HFF-Myc (cell line): ENCODE data around the gene CMC1.

Experiments
- DNase-seq: peaks from one replicate; pipeline ENCODE4 v3.0.0-alpha.2; 2011; ENCODE audit warnings: low read depth; ENCODE audit errors: extremely low read depth
- H3K4me3 ChIP-seq: replicated peaks from 2 replicates; pipeline ENCODE4 v1.5.1; 2011; ENCODE audit warnings: low read depth, mild to moderate bottlenecking, control low read depth, low read length
- TF ChIP-seq, protein P1 (sequence below): IDR thresholded peaks from 2 replicates; pipeline ENCODE4 v1.5.1; 2012; ENCODE audit warnings: mild to moderate bottlenecking, low read depth, low read length, control low read depth; ENCODE audit errors: missing control alignments

CMC1 gene

DNA sequence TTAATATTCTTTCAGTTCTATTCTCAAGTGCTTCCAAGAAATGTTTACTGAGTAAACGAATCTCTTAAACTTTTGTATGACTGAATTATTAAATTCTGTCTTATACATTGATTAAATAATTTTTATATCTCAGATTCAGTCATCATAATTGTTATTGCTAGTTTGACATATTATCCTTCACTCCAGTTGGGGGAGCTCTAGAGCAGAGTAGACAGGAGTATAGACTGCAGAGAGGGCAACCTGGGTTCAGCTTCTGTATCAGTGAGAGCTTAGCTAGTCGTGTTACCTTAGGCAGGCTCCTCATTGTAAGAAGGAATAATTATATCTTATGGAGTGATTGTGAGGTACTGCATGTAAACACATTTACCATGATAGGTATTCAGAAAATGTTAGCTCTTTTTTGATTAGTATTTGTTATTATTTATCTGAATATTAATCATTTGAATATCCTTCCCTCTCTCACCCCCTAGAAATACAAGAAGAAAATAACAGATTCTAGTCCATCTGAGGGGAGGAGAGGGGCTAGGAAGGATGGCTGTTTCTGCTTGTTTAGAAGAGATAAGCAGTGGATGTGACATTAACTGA, 76.1 kb downstream of the CMC1 start:
- no peak for DNase-seq
- TF ChIP-seq, protein P1, sequence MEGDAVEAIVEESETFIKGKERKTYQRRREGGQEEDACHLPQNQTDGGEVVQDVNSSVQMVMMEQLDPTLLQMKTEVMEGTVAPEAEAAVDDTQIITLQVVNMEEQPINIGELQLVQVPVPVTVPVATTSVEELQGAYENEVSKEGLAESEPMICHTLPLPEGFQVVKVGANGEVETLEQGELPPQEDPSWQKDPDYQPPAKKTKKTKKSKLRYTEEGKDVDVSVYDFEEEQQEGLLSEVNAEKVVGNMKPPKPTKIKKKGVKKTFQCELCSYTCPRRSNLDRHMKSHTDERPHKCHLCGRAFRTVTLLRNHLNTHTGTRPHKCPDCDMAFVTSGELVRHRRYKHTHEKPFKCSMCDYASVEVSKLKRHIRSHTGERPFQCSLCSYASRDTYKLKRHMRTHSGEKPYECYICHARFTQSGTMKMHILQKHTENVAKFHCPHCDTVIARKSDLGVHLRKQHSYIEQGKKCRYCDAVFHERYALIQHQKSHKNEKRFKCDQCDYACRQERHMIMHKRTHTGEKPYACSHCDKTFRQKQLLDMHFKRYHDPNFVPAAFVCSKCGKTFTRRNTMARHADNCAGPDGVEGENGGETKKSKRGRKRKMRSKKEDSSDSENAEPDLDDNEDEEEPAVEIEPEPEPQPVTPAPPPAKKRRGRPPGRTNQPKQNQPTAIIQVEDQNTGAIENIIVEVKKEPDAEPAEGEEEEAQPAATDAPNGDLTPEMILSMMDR, result peak; percentile 55

DNA sequence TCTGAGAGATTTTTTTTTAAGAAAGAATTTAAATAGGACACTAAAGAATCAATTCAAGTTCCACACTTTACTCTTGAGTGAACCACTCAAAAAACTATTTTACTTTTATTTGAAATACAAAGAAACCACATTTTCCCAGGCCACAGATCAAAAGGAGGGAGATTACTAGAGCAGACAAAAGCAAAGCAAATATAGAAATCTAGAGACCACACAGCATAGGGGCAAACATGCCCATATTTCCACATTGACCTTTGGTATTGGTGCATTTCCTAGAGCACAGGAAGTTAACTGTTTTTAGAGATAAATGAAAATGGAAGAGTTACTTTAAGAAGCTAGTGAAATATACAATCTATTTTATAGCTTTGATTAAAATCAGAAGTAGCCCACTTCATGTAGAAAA, 79.6 kb downstream of the CMC1 start:
- H3K4me3 ChIP-seq, result no peak overlapping the region
- TF ChIP-seq, protein P1, result no peak
- DNase-seq, result no peak

More for the DNA sequence above, 76.1 kb downstream of the CMC1 start:
- no peak overlapping the region for H3K4me3 ChIP-seq

DNA sequence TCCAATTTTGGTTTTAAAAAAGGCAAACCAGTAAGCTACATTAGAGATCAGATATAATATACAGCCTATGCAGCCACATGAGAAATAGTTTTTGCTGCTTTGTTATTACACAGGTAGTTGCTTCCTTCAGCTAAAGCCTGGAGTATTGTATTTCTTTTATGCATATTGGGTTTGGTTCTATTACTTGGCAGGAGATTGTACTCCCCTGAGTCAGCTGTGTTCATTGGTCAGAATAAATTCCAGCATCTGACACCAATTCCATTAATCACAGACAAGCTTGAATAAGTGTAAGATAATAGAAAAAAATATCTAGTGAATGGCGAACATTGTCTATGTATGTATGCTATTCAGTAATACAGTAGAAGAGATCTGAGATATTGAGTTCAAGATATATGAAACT, 81.0 kb downstream of the CMC1 start:
- TF ChIP-seq, protein P1, result no peak
- H3K4me3 ChIP-seq, result no peak overlapping the region
- DNase-seq, result no peak

DNA sequence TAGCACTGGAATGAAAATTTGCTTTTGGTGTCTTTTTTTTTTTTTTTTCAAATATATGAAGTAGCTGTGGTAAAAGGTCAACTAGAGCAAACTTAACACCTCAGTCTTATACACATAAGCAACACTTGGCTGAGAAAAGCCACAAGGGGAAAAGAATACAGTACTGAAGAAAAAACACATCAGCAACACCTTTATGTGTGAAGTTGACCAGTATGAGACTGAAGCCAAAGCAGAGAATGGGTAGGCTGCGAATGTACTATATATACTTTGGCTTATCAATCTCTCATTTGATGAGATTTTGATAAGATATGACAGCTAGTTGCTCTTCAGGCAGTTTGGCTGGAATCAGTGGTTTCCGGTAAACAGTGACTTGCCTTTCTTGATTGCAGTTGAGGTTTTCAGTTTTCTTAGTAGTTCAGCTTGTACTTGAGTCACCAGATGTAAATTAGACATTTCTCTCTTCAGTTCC, 85.1 kb downstream of the CMC1 start:
- DNase-seq, result no peak
- H3K4me3 ChIP-seq, result no peak overlapping the region
- TF ChIP-seq, protein P1, result no peak

DNA sequence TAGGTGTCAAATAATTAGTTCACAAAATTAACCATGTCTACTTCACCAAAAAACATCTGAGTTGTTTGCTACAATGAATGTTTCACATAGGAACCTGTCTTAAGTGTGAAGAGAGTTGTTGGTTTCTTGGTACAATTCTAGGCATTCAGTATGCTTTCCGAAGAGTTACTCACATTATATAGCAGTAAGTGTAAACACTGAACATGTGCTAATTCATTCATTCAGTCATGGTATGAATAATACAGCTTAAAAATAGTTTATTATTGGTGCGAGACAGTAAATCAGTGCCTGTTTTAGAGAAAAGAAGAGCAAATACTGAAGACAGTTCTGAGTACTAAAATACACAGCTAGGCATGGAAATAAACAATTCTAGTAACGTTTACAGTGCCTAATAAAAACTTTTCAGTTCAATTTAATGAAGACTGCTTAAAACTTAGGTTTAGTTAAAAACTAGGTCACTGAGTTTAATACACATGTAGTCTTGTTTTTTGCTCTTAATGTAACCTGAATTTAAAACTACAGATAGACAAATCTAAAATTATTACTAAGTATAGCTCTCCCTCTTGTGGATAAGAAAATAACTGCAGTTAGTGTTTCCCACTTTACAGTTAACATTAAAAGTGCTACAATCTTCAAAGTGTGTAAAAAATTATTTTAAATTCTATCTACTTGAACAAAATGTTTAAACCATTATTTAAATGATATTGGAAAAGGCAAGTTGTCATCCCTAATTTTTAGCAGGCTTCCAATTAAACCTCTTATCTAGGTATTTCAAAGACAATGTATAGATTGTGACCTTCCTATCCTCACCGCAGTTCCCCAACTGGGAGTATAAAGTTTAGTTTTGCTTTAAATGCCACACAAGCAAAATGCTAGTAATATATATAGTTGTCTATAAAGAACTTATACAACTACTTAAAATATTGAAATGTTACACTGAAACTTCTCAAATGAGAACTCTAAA, 87.1 kb downstream of the CMC1 start:
- TF ChIP-seq, protein P1, result peak; percentile 20
- no peak for DNase-seq
- no peak overlapping the region for H3K4me3 ChIP-seq

DNA sequence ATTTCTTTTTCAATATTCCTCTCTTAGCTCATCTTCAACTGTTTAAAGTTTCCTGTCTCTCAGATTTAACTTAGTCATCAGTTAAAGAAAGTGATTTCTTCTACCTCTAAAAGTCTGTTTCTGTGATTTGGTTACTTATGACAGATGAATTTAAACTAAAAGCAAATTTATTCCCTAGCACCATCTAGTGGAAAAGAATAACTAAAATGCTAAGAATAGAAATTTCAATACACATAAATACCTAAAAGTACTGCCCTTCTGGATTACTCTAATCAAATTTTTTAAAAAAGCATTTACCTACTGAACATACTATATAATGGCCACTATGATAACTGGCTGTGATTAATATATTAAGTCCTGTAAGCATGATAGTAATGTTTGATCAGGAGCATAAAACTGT, 93.1 kb downstream of the CMC1 start:
- TF ChIP-seq, protein P1, result no peak
- DNase-seq, result no peak
- no peak overlapping the region for H3K4me3 ChIP-seq
